Epithelial cell of prostate (primary cell): ENCODE data around the gene OR51T1.

ENCODE experiments used
- DNase-seq: peaks from one replicate; pipeline ENCODE4 v3.0.0-alpha.2; 2011; ENCODE audit warnings: low read depth, low spot score
- H3K27ac ChIP-seq: fragments of 450-650 bp; 2 replicates; pipeline ENCODE4 v1.5.1; 2017; ENCODE audit warnings: mild to moderate bottlenecking

The OR51T1 gene

GRCh38 chr11:4924239-4924638 lies 42.5 kb downstream of the OR51T1 start, which contains the start of gene OR51G1:
Gene OR51G1 (minus strand): TSS chr11:4924339. CDS start chr11:4924339, 0 bp downstream.
- no peak for DNase-seq
- H3K27ac ChIP-seq, result no peak within 1 kb of the TSS

- H3K27ac ChIP-seq, result no peak overlapping the region
- DNase-seq, result no peak
Observed at GRCh38 chr11:4926608-4927007, 44.9 kb downstream of the OR51T1 start.
